Bronchial epithelial cell (primary cell): ENCODE data around the gene NOL7. TPM values are rescaled to one million over a fixed set of nuclear protein-coding genes. Genes with fewer than 3 reads are reported as not detected.

ENCODE experiments used
- DNase-seq: peaks from one replicate; pipeline ENCODE4 v3.0.0-alpha.2; 2010; ENCODE audit warnings: low read depth
- FAIRE-seq: peaks from 2 replicates; lab custom pipeline; 2011; peaks lifted over from hg19 to GRCh38; lab: Jason Lieb, UNC
- H3K27me3 ChIP-seq: 2 replicates; pipeline ENCODE4 v1.5.1; 2011; ENCODE audit warnings: low read length; ENCODE audit not compliant: control insufficient read depth, insufficient read depth
- H3K36me3 ChIP-seq: 2 replicates; pipeline ENCODE4 v1.5.1; 2011; ENCODE audit warnings: low read length; ENCODE audit not compliant: control insufficient read depth, insufficient read depth
- H3K4me3 ChIP-seq: 2 replicates; pipeline ENCODE4 v1.5.1; 2011; ENCODE audit warnings: mild to moderate bottlenecking, low read depth, low read length, control low read depth
- CTCF ChIP-seq: IDR thresholded peaks from 2 replicates; pipeline ENCODE4 v1.5.1; 2011; ENCODE audit warnings: mild to moderate bottlenecking, moderate library complexity, low read length, control low read depth, inconsistent platforms; ENCODE audit not compliant: insufficient read depth, severe bottlenecking
- total RNA-seq: library from RNA; depleted of rRNA; stranded (reverse); fragments of >200 nt; gene quantifications from 2 replicates; pipeline ENCODE4 v1.2.1, GENCODE V29; 2014

Gene NOL7
- total RNA-seq, 1 donor from 2014 or later: 108 TPM

- DNase-seq (no peak), FAIRE-seq (no peak)
- no peak overlapping the region for H3K4me3 ChIP-seq
- no peaks in the 10 kb centered on the region for H3K36me3 ChIP-seq
- H3K27me3 ChIP-seq: no peaks in the 10 kb centered on the region
- no peak for TF ChIP-seq CTCF
Measured at GRCh38 chr6:13669476-13669875, 54.3 kb downstream of the NOL7 start.

Other genes with a start within 250 kb of the NOL7 start
- gene GFOD1, start 127.7 kb upstream of the NOL7 start, total RNA-seq: 16.3 and 20.6 TPM in 2 replicates
- gene SIRT5, start 40.7 kb upstream of the NOL7 start, total RNA-seq: 10.8 and 15.7 TPM in 2 replicates
- gene RANBP9, start 96.5 kb downstream of the NOL7 start, total RNA-seq: 27.4 and 39.4 TPM in 2 replicates
- gene MCUR1, start 199.2 kb downstream of the NOL7 start, total RNA-seq: 10.0 and 15.1 TPM in 2 replicates